NCI-H2196 treated with DMSO at 0.1 percent for 48 hours (cell line): ENCODE data around the gene DDX54.
"Not testable (repeated sequence)": the region's sequence is repeated elsewhere in the genome, so short reads cannot be mapped to it uniquely, and the experiment has no call there.

Experiments used
- DNase-seq: peaks from one replicate; lab custom pipeline; 2025; ENCODE audit not compliant: unreplicated experiment; lab: John Stamatoyannopoulos, UW

Gene DDX54

DNA sequence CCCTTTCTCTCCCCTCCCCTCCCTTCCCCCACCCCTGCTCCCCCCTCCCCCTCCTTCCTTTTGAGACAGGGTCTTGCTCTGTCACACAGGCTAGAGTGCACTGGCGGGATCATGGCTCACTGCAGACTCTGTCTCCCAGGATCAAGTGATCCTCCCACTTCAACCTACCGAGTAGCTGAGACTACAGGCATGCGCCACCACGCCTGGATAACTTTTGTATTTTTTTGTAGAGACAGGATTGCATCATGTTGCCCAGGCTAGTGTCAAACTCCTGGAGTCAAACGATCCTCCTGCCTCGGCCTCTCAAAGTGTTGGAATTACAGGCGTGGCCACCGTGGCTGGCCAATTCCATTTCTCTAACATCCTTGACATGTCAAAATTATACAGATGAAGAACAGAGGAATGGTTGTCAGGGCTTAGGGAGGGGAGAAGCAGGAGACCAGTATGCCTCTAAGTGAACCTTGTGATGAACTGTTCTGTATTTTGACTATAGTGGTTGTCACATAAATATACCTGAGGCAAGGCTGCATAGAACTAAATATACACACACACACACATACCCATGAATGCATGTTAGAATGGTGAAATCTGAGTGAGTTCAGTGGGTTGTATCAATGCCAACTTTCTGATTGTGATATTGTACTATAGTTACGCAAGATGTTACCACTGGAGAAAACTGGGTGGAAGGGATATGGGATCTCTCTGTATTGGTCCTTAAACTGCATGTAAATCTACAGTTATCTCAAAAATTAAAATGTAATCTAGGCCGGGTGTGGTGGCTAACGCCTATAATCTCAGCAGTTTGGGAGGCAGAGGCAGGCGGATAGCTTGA, 39.3 kb downstream of the DDX54 start:
- no peak for DNase-seq

DNA sequence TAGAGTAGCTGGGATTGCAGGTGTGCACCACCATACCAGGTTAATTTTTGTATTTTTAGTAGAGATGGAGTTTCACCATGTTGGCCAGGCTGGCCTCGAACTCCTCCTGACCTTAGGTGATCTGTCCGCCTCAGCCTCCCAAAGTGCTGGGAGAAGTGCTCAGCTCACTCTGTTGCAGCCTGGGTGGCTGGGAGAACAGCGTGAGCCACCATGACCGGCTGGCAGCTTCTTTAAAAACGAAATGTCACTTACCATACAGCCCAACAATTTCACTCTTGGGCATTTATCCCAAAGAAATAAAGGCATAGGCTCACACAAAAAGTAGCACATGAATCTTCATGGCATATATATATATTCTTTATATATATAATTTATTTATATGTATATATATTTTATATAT, 40.5 kb downstream of the DDX54 start:
- no peak for DNase-seq

DNA sequence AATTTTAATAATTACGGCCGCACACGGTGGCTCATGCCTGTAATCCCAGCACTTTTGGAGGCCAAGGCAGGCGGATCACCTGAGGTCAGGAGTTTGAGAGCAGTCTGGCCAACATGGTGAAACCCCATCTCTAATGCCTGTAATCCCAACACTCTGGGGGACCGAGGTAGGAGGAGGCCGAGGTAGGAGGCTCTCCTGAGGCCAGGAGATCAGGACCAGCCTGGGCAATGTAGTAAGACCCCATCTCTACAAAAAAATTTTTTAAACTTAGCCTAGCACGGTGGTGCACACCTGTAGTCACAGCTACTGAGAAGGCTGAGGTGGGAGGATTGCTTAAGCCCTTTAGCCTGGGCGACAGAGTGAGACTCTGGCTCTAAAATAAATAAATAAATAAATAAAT, 41.3 kb downstream of the DDX54 start:
- no peak for DNase-seq

DNA sequence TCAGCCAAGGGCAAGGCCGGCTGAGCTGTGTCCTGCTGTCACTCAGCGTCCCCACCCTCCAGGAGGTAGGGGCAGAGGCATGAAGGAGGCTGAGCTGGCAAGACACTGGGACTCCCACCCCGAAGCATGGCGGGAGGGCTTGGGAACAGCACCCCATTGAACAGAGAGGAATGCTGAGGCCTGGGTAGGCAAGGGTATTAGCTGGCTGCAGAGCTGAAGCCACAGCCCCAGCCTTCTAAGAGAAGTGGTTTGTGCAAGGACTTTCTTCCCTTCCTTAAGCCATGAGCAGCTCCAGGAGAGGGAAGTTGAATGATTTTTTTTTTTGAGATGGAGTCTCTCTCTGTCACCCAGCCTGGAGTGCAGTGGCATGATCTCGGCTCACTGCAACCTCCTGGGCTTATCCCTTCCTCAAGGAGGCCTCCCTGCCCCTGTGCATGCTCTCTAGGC, 42.4 kb downstream of the DDX54 start:
- no peak for DNase-seq

DNA sequence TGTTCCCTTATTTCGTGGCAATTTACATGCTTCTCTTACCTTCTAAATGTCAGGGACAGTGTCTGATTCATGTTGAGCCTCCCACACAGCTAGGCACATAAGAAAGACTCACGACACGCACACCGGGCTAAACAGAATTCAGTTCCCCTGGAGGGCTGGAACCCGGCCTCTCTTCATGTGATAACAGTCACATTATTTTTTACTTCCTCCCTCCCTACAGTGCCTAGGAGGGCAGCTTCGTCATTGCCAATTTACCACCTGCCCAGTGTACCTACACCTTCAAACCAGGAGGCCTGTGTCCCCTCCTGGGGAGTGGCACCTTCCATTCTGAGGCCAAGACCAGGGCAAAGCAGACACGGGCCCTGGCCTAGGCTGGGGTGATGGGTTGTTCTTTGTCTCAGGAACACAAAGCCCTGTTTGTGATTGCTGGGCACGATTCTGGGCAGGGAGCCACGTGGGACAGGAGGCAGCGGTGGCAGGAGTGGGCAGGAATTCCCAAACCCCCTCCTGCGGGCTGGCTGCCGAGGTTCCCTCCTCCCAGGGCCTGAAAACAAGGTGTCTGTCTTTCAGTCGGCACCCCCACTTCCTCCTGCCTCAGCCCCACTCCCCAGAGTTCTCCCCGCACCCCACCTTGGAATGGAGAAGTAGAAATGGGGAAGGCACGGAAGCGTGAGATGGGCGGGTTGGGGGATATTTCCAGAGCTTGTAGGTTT, 42.9 kb downstream of the DDX54 start:
- no peak for DNase-seq

DNA sequence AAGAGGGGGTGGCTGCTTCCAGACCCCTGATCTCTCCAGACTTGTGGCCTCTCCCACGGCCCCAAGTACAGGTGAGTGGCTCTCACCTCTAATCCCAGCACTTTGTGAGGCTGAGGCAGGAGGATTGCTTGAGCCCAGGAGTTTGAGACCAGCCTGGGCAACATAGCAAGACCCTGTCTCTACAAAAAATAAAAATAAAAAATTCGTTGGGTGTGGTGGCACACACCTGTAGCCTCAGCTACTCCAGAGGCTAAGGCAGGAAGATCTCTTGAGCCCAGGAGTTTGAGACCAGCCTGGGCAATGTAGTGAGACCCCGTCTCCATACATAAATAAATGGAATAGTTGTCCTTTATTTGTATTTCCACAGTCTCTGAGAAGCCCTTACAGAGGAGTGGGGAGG, 43.6 kb downstream of the DDX54 start:
- DNase-seq, result not testable (repeated sequence)

DNA sequence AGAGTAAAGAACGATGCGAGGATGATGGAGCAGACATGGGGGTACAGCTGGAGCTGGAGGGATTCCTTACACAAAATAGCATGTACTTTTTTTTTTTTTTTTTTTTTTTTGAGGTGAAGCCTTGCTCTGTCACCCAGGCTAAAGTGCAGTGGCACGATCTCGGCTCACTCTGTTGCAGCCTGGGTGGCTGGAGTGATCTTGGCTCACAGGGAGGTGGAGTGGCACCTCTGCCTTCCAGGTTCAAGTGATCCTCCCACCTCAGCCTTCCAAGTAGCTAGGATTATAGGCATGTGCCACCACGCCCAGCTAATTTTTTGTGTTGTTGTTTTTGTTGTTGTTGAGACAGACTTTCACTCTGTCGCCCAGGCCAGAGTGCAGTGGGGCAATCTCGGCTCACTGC, 44.6 kb downstream of the DDX54 start:
- DNase-seq, result no peak

DNA sequence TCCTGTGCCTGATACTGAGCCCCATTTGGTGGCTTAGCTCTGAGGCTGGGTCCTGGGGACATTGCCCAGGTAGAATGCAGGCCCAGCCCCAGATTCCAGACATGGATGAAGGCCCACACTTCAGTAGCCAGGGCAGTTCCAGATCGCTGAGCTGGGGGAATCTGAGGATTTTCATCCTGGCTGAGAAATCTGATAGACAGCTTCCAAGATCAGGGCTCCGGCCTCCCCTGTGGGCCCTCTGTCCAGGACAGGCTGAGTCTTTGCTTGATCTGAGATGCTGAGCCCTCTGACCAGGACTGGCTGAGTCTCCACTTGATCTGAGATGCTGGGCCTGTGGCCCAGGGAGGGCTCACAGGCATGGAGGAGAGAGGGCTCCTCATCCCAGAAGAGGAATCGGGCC, 46.5 kb downstream of the DDX54 start:
- DNase-seq, result no peak

DNA sequence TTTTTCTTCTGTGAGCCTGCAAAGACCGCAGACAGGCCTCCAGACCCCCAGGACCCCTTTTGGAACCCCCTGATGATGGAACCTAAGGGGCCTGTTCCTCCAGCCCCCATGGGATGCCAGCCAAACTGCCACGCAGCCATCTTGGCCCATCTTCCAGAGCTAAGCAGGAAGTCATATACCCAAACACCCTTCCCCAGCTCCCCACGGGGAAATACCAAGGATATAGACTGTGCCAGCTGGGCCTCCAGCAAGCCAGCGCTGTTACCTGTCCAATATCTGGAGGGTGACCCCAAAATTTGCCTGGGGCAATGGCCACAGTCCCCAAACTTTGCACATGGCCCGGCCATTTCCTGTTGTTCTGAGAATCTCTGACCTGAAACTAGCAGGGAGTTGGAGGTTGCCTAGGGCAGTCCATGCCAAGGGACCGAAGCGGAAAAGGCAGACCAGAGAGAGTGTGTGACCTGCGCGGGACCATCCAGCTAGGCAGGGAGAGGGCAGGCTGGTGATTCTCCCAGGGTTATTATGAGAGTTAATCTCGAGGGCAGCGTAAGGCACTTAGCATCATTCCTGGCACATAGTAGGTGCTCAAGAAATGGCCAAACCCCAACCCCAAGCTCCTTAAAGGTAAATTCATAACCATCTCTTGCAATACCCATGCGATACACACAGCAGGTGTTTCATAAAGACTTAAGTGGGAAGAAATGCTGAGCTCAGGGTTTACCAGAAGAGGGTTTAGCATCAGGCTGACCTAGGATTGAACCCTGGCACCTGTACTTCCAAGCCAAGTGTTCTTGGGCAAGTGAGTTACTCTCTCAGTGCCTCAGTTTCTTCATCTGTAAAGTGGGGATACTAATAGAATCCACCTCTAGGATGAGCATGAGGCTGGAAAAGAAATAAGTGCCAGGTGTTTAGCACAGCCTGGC, 47.2 kb downstream of the DDX54 start:
- no peak for DNase-seq

DNA sequence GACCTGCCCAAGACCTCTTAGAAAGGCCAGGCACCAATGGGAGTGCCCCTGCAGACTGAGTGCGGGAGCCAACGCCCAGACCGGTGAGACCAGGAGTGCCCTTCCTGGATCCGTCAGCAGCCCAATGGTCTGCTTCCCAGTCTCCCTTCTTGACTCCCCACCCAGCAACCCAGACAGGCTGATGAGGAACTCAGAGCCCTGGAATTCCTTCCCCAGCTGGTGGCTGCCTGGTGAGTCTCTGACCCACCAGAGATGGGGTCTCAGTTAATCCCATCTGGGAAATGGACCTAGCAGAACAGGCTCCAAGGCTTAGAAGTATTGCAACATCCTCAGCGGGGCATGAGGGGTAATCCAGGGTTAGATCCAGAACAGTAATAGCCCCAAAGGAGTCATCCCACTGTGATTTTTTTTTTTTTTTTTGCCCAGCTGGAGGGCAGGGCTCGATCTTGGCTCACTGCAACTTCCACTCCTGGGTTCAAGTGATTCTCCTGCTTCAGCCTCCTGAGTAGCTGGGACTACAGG, 48.2 kb downstream of the DDX54 start:
- no peak for DNase-seq

DNA sequence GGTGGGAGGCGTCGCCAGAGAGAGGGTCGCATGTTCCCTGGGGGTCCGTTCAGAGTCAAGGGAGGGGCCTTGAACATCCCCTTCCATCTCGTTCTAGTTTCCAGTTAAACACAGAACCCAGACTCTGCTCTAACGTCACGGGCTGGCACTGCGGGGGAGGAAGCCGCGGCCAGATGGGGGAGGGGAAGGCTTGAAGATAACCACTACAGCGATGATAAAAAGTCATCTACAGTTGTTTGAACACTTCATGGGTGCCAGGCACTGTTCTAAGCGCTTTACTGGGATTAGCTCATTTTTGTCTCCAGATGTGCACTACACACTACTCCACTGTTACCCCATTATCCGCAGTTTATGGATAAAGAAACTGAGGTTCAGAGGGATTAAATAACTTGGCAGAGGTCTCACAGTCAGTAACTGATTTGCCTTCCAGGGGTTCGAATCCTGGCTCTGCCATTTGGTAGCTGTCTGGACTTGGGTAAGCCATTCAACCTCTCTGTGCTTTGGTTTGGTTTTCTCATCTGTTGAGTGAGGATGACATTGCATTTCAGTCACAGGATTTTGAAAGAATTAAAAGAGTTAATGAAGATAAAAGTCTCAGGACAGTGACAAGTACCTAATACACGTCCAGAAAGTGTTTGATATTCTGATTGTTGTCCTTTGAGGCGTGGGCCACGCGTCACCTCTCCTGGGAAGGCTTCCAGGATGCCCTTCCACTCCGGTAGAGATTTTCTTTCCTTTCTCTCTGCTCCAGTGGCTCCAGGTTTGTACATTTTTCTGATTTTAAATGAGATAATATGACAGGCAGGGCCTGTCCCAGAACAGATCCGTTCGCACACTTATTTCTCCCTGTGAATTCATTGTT, 48.9 kb downstream of the DDX54 start:
- DNase-seq, result no peak

DNA sequence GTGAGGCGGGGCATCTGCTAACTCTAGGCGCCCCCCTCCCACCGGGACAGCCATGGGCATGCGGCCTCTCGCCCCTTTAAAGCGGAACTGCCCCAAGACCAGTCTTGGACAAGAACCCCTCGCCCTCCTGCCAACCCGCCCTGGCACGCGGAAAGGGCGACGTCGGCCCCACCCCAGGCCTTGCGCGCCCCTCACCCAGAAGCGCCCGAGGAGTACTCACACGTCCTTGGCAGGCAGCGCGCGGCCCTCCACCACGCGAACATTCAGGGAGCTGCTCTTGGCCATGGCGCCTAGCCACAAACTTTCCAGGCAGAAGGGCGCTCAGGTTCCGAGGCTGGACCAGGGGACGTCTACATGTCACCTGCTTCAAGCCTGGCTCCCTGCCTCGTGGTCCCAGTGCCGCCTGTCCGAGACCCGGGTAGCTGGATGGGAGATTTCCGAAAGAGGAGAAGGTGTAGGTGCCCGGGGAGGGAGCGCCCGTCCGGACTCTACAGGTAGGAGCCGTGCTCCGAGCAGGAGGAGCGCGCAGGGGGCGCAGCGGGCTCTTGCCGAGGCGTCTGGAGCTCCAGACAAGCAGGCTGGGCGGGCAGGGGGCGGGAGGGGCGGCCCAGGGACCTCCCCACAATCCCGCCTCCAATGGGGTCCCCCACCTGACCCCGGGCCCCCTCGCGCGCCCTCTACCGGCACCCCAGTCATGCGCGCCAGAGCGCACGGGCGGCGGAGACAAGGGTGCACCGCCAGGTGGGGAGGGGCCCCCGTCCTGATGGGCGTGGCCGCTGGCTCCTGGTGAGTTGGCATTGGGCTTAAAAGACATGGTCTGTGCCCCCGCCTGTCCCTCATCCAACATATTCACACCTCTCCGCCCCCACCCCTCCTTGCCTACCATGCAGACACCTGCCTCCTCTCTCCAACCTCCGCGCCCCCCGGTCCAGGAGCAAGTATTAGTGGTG, 49.8 kb downstream of the DDX54 start, which contains the start of gene RASAL1:
Gene RASAL1, minus strand, starts transcription at position 584 of the 950 bp plus-strand sequence. Its CDS starts 299 bp downstream, at position 285.
- peak; percentile 51 for DNase-seq

DNA sequence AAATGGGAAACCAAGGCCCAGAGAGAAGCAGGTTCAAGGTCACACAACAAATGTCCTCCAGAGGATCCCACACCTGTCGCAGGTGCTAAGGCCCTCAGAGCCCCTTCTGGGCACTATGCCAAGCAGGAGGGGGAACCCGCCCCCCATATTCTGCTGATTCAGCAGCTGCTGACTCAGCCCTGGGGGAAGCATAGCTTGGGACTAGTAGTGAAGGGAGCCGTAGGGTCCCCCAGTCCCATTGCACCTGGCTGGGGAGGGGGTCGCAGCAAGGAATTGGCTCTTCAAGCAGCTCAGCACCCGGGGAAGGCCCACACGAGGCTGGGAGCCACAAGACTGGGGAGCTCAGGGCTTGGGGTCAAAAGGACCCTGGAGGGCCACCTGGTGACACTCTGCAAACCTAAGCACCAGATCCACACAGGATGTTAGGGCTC, 50.7 kb downstream of the DDX54 start:
- DNase-seq, result no peak

DNA sequence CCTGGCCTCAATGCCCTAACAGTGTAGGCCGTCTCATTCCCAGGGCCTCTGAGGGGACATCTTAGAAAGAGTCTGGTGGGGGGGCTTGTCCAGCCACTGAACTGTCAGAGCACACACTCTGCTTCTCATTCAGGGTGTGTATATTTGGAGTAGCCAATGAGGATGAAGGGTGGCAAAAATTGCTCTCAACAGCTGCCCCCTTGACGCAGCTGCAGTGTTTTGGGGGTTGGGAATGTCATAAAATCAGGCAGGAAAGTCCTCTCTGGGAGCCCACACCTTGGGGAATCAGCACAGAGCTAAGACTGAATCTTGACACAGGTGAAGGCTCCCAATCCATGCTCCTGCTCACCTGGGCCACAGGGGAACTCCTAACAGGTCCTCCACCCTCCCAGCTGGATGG, 51.2 kb downstream of the DDX54 start:
- no peak for DNase-seq

DNA sequence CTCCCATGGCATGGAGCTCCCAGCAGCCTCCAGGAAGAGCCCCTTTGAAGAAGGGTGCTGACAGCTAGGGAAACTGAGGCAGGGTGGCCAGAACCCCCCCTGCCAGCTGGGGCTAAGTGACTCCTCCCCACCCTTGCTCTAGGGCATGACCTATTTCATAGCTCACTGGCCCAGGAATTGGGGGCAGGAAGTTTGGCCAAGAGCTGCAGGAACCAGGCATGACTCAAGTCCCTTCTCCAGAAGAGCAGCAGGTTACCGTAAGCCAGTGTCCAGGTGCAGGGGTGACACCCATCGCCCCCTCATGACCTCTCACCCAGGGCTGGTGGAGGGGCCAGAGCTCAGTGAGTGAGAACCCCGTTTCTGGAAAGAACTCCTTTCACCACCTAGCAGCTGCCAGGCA, 51.6 kb downstream of the DDX54 start:
- no peak for DNase-seq

DNA sequence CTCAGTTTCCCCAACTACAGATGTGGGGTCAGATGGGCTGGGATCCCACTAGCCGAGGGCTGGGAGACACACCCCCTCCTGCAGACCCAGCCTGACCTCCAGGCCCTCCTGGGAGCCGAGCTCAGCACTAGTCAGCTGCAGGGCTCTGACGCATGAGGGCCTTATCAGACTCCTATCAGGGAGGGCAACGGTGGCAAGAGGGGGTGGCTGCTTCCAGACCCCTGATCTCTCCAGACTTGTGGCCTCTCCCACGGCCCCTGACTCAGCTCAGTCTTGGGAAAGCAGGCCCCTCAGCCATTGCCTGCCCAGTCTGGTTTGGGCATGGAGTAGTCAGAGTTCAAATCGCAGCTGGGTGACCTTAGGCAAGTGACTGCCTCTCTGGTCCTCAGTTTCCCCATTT, 52.2 kb downstream of the DDX54 start:
- DNase-seq, result no peak

DNA sequence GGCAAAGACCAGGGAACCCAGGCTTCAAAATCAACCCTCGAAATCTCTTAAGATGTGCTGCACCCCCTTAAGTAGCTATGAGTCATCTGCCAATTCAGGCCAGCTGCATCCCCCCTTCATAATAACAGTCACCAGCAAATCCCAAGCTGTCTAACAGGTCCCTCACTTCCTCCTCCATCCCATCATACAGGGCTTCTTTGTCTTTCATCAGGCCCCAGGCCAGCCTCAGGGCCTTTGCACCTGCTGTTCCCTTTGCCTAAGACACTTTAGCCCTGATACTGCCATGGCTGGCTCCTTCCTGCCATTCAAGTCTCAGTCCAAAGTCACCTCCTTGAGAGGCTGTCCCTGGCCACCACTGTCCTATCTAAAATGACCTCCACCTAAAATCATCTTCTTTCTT, 53.7 kb downstream of the DDX54 start:
- DNase-seq, result no peak

DNA sequence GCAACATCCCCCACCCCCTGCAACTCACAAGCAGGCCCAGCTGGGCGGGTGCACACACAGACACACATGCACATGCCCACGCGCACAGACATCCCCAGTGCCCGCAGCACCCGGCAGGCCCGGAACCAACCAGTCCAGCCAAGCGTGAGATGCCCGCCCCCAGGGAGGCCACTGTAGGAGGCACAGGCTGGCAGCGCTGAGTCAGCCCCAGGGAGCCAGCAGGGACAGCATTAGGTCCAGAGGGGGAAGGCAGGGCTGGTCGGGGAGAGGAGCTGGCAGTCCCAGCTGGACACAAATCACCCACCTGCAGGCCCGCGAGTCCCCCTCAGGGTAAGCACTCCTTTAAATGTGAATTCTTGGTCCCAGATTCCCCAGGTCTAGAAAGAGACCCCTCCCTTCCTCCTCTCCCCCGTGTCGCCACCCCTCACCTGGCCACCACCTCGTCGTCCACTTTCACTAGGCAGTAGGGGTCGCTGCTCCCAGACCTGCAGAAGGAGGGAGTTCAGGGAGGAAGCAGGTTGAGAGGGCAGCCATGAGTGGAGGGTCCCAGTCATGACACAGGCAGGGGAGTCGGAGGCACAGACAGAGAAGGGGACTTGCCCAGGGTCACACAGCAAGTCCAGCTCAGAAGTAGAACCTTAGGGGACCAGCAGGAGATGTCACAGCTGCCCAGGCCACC, 54.7 kb downstream of the DDX54 start:
- no peak for DNase-seq
